GM18909 (cell line): ENCODE measurements around the gene LRRC8C.

ENCODE experiments used
- ATAC-seq: cut with Tn5 transposase; IDR thresholded peaks from one replicate; pipeline ENCODE4 v1.9.1; 2021; ENCODE audit warnings: mild to moderate bottlenecking; ENCODE audit not compliant: unreplicated experiment, poor library complexity

LRRC8C gene

GRCh38 chr1:89761338-89761737, 128.4 kb downstream of the LRRC8C start:
- no peak for ATAC-seq

DNA sequence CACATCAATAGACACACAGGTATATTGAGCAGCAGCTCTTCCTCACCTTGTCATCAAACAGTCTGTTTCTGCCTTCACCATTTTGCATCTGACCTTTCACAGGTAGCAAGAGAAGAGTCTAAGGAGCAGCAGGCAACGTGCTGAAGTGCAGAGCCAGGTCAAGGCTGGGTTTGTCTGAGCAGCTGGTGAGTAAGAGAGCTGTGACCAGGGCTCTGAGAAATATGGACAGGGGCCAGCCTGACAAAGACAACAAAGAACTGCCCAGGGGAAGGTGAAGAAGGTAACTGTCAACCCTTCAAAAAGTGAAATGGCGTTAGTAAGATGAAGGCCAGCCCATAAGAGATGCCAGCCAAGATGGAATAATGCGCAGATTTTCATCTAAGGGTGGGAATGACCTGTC, 129.0 kb downstream of the LRRC8C start:
- no peak for ATAC-seq

- peak; percentile 10 for ATAC-seq
Measured at GRCh38 chr1:89762386-89762778, 129.5 kb downstream of the LRRC8C start.

DNA sequence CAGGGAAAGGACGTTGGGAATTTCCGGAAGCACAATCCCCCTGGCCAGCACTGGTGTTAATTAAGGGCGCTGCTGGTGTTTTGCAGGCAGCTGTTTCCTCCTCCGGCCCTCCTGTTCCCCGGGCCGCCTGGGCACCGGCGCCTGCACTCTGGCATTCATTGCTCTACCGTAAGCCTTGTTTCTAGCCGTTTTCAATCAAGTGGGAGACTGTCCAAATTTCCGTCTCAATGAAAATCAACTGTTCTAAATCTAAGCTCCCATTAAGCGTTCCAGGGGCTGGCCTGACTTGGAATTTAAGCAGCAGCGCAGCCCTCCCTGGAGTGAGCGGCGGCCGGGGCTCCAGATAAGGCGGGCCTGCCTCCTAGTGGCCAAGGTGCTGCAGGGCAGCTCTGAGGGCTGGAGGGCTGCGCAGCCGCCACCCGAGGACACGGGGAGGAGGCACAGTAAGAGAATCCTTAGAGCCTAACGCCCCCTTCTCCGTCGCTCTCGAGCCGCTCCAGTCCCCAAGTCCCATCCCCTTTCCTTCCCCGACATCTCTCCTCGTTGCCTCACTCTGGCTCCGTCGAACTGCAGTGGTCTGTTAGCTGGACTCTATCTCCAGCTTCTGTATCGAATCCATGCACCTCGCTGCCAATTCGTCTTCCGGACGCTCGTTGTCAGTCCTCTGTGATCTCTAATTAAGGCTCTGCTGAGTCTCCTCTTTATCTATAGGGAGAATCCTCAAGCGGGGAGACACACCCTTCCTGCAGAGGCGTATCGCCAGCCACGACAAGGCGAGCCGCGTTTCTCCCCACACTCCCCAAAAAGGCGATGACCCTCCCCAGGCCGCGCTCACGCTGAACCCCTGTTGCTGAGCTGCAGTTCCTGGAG, 130.1 kb downstream of the LRRC8C start:
- peak; percentile 99 for ATAC-seq

DNA sequence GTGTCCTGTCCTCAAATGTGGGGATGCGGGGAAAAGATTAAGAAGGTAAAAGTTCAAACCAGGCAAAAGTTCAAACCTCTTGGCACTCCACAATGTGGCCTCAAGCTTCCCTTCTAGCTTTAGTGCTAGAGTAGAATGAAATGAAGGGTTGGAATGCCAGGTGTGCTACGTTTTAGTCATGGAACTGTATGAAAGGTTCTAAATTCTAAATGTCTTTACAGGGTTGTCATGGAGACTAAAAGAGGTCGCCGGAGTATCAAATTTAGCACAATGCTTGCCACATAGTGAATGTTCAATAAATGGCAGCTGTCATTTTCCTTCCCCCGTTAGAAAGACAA, 130.7 kb downstream of the LRRC8C start:
- no peak for ATAC-seq

DNA sequence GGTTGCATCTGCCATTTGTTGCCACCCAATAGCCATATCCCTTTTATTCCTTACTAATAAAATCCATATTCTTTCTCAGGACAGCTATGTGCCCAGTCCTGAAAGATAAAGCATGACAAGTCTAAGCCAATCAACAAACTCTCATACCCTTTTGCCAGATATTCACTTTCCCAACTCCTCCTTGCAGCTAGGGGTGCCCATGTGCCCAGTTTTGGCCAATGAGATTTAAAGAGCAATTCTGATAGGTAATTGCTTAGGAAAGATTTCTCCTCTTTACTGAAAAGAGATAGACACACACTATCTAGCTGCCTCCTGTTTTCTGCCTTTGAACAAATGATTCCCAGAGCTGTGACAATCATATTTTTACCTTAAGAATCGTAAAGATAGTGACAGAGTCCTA, 132.9 kb downstream of the LRRC8C start:
- no peak for ATAC-seq

- no peak for ATAC-seq
Measured at GRCh38 chr1:89767618-89768017, 134.7 kb downstream of the LRRC8C start.
